Endothelial cell of hepatic sinusoid (primary cell): ENCODE results near the gene EPB41.
"Not testable (repeated sequence)": the region's sequence is repeated elsewhere in the genome, so short reads cannot be mapped to it uniquely, and the experiment has no call there.

Experiments
- in situ Hi-C: cut with HindIII; loops from 2 replicates; pipeline ENCODE4 v1.10.0; 2017; ENCODE audit warnings: low sequenced_read_pairs

Gene EPB41

DNA sequence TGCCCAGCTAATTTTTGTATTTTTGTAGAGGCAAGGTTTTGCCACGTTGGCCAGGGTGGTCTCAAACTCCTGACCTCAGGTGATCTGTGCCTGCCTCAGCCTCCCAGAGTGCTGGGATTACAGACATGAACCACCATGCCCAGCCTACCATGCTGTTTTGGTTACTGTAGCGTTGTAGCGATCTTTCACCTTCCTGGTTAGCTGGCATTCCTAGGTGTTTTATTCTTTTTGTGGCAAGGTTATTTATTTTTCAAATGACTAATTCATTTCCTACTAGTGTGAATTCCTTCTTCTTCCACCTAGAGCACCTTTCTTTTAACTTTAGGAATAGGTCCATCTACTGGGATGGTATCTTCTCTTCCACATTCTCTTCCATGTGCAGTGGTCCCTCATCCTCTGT, 180.1 kb downstream of the EPB41 start:
- in situ Hi-C loops, result no loop called here

DNA sequence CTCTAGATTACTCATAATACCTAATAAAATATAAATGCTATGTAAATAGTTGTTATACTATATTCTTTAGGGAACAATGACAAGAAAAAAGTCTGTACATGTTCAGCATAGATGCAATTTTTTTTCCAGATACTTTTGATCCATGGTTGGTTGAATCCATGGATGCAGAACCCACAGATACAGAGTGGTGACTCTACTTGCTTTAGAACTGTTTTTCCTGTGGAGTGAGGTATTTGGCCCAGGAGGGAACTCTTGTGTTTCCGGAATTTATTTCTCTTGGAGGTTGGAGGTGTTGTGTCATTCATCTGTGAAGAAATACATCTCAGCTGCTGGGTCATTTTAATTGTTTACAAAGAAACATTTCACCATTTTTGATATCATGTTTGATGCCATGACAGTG, 180.6 kb downstream of the EPB41 start:
- in situ Hi-C loops, result no loop called here

DNA sequence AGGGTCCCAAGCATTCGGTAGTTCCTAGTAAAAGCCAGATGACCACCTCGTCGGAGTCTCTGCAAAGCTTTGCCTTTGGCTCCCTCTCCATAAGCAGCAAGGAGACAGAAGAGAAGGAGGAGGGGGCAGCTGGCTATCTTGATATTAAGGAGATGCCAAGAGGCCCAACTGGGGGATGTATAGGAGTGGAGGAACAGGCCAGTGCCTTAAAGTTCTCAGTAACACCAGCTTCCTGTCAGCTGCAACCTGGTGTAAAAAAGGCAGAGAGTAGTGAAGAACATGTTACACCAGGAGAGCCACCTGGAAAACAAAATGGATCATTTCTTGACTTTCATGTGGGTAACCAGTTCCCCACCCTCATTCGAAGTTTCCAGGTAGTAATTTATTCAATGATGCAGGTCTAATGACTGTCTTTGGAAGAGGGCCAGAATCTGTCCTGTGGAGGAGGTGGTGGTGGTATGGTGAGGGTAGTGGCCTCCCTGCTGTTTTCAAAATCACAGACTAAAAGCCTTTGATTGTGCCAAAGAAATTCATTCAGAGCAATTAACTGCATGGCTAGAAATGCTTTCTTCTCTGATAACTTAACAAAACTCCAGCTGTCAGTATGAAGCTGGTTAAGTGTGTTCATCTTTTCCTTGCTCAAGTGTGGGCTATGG, 182.0 kb downstream of the EPB41 start:
- in situ Hi-C loops, result no loop called here

DNA sequence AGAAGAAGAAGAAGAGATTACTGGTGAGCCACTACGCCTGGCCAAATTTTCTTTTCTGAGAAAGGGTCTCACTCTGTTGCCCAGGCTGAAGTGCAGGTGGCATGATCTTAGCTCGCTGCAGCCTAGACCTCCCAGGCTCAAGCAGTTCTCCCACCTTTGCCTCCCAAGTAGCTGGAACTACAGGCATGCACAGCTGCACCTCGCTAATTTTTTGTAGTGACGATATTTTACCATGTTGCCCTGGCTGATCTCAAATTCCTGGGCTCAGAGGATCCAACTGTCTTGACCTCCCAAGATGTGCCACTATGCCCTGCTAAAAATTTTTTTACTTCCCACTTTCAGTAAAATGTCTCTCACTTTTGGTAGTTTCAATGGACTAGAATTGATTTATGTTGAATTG, 184.9 kb downstream of the EPB41 start:
- in situ Hi-C loops, result no loop called here

DNA sequence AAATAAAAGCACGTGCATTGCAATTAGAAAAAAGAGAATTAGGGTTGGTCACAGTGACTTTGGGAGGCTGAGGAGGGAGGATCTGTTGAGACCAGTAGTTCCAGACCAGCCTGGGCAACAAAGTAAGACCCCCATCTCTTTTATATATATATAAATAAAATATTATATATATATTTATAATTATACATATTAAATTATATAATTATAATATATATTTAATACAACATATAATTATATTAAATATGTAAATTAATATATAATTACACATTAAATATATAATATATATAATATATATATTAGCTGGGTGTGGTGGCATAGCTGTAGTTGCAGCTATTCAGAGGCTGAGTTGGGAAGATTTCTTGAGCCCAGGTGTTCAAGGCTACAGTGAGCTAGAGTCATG, 186.1 kb downstream of the EPB41 start:
- in situ Hi-C loops, result loop anchor here (5.0 kb wide), 2 partner anchors 38 to 97 kb away; no protein-coding TSS in a partner anchor

DNA sequence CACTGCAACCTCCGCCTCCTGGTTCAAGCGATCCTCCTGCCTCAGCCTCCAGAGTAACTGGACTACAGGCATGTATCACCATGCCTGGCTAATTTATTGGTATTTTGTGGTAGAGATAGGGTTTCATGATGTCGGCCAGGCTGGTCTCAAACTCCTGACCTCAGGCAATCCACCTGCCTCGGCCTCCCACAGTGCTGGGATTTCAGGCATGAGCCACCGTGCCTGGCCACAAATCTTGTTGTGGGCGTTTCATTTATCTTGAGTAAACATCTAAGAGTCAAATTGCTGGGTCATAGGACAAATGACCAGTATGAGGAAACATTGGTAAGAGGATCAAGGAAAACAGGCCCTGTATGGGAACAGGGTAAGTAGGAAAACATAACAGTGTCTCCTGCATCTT, 191.5 kb downstream of the EPB41 start:
- in situ Hi-C loops, result no loop called here

DNA sequence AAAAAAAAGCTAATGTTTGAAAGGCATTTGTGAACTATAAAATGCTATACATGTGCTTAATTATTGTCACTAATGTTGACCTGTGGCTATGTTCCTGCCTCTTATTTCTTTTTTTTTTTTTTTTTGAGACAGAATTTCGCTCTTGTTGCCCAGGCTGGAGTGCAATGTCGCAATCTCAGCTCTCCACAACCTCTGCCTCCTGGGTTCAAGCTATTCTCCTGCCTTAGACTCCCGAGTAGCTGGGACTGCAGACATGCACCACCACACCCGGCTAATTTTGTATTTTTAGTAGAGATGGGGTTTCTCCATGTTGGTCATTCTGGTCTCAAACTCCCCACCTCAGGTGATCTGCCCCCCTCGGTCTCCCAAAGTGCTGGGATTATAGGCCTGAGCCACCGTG, 193.7 kb downstream of the EPB41 start:
- in situ Hi-C loops, result not testable (repeated sequence)

DNA sequence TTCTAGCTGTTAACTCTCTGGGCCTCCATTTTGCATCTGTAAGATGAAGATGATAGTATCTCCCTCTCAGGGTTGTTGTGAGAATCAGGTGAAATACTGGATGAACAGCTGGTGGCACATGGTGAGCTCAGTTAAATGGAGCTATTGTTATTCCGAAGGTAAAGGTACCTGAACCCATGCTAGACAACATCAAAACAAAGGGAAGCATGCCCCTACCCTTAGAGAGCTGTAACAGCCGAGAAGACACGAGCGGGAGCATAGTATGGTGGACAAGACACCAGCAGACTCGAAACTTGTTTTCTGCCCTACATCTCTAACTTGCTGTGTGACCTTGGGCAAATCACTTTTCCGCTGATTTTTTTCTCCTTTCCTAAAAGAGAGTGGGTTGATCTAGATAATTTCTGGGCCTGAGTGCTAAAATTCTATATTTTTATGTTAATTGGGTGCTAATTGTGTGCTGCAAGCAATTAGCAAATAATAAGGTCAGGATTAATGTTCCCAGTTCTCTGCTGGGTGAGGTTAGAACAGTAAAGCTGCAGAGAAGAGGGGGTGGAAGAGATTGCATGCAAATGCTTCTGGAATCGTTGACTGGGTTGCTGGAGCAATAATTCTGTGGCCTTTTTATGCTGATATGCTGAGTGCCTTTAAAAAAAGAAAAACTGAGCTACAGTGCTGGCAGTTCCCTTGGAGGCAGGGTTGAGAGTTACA, 198.5 kb downstream of the EPB41 start:
- in situ Hi-C loops, result no loop called here

DNA sequence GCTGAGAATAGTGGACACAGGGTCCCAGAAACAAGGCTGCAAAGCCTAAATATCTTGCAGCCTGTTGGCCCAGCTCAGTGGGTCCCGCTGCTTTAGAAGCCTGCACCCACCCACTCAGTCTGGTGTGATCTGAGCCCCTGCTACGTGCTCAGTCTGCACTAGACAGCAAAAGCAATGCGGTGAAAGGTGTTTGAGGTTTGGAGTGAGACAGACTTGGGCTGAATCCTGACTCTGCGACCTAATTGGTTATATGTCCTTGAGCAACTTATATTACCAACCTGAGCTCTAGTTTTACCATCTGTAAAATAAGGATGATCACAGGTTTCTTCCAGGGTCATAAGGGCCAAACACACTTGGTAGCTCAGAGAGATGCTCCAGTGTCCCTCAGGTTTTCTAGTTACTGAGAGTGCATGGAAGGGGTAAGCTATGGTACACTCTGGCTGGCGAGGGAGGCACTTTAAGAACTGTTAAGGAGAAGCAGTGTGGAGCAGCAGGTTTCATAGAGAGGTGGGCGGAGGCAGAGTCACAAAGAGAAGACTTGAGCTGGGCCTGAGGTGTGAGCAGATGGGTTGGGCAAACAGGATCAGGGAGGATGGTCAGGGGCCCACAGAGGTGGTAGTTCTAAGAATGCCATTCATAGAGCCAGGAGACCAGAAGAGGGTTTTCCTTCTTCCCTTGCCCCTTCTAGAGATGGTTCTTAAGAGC, 199.2 kb downstream of the EPB41 start:
- in situ Hi-C loops, result no loop called here

DNA sequence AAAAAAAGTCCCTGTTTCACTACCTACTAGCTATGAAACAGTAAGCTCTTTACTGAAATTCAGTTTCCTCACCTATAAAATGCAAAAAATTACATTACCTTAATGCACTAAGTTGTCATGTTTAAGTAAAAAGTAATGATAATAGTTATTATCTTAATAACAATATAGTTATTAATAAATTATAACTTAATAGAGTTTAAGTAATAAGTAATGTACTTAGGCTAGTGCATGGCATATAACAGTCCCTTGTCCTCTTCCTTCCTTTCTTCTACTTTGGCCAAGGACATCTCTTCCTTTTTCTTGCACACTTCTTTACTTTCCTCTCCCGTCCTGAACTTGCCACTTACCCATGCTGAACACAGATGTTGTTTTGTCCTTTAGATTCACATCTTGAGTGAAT, 200.3 kb downstream of the EPB41 start:
- in situ Hi-C loops, result no loop called here

DNA sequence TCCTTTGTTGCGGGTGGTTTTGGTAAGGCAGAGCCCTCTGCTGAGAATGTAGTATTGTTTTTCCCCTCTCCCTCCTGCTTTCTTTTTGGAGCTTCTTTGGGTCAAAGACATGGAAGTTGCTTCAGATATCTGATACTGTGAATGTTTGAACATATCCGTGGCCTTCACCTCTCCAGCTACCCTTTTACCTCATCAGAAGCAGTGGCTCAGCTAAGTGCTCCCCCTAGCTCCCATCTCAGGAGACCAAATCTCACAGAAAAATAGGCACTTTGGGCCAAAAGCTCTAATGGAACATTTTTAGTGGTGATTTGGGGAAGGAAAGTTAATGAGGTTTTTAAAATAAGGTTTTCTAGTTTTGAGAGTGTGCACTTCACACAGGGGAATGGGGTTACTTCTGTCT, 203.0 kb downstream of the EPB41 start:
- in situ Hi-C loops, result no loop called here

DNA sequence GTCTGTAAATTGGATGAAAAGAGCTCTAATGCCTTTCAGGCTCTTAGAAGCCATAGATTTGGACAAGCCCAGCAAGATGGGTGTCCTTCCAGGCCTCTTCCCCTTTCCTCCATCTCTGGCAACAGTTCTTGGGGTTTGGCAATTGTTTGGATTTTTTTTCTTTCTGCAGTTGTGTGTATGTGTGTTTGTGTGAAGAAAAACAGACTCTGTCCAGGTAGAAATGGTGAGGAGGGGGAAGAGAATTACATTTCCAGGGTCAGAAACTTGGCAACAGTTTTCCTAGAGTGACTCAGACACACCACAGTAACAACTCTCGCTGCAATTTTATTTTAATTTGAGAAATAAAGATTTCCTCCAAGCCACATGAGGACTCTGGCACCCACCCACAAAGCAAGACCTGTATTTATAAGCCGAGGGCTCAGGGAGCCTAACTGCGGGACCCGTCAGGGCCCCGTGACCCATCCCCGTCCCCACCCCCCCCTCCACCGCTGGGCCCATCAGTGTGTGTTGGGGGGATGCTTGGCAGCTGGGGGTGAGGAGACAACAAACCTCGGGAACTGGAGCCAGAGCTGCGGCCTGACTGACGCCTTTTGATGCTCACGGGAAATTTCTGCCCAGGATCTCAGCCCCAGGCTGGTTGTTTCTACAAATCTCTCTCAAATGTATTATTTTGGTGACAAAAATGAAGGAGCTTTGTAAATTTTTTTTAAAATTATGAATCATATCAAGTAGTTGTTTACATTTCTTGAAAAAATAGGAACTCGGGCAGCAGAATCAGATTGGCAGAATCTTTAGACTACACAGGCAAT, 205.0 kb downstream of the EPB41 start:
- in situ Hi-C loops, result no loop called here

DNA sequence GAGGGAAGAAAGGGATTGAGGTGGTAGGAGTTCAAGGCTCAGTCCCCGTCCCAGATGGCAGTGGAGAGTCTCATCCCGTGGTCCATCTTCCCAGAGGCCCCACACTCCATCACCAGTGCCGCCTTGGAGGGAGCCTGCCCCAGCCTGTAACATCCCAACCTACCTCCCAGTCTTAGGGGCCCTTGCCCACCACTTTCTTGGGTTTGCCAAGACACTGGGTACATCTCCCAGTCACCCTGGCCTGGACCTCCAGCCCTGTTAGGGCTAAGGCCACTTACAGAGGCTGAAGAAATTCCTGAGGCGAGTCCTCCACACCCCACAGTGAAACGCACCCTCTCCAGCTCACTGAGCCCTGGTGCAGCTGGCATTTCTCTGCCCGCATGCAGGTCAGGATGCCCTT, 206.0 kb downstream of the EPB41 start:
- in situ Hi-C loops, result no loop called here

DNA sequence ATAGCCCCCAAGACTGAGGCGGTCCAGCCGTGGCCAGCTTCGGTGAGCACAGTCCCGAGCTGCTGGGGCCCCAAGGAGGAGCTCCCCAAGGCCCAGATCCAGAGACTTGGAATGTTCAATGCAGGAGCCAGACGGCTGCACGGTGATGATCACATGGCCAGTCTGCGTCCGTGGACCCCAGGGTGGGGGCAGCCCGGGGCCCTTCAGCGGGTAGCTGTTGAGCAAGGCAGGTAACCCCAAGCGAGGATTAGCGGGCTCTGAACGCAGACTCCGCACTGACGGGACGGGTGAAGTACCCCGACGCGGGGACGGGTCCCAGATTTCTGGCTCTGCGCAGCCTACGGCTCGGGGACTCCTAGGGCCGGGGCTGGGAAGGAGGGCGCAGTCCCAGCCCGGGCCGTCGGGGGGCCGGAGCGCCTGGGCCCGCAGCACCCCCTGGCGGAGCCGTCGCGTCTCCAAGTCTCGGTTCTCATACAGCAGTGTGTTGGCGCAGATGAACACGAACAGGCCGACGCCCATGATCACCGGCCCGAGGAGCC, 206.6 kb downstream of the EPB41 start:
- in situ Hi-C loops, result no loop called here

DNA sequence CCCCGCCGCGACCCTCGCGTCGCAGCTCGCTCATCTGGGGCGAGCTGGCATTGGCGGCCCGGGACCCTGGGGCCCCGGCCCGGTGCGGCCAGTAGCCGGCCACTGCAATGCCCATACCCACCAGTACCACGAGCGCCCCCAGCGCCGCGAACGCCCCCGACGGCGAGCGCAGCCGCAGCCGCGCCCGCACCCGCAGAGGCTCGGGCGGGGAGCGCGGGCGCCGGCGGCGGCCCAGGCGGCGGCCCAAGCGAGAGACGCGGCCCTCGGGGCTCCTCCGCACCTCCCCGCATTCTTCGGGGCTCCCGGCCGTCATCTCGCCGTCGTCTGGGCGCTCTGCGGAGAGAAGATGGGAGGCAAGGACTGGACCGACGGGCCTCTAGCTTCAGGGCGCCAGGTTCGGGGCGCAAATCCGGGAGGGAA, 207.2 kb downstream of the EPB41 start:
- in situ Hi-C loops, result no loop called here

DNA sequence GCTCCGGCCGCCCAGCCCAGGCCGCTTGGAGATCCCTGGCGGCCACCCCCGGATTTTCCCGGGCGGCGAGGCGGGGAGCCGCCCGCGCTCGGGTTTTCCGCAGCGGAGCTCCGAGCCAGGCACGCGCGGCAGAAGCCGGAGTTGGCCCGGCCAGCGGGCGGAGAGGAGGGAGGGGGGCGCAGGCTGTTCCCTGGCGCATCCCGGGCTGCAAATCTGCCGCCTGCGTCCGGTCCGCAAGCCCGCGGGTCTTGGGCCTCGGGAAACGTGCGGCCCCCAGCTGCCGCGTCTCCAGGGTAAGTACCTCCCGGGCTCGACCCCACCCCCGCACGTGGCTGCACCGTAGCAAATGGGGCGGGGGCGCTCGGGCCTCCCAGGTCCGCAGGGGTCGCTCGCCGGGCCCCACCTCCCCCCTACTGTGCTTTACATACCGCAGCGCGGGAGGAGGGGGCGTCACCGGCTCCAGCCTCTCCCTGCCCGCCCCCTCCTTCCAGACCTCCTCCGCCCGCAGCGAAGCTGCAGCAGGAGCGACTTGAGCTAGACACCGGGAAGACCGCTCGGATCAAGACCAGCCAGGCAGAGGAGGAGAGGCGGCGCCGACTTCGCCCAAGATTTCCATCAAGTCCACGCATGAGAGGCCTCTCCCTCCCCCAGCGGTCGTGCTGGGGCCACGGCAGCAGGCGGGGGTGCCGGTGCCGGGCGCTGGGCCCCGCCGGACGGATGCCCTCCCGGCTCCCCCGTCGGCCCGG, 207.7 kb downstream of the EPB41 start:
- in situ Hi-C loops, result no loop called here

DNA sequence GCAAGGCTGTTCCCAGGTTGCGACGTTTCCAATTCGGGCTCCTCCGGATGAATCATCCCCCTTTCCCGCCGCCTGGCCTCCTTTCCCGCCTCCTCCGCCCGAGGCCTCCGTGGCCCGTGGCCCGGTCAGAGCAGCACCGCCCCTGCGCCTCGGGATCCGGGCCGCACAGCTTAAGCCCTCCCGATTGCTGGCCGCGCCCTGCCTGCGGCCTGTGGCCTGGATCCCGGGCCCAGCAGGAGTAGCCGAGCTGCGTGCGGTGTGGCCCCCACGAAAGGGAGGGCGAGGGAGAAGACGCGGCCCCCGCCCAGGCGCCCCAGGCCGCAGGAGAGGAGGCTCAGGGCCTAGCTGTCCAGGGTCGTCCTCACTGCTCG, 208.3 kb downstream of the EPB41 start:
- in situ Hi-C loops, result no loop called here

DNA sequence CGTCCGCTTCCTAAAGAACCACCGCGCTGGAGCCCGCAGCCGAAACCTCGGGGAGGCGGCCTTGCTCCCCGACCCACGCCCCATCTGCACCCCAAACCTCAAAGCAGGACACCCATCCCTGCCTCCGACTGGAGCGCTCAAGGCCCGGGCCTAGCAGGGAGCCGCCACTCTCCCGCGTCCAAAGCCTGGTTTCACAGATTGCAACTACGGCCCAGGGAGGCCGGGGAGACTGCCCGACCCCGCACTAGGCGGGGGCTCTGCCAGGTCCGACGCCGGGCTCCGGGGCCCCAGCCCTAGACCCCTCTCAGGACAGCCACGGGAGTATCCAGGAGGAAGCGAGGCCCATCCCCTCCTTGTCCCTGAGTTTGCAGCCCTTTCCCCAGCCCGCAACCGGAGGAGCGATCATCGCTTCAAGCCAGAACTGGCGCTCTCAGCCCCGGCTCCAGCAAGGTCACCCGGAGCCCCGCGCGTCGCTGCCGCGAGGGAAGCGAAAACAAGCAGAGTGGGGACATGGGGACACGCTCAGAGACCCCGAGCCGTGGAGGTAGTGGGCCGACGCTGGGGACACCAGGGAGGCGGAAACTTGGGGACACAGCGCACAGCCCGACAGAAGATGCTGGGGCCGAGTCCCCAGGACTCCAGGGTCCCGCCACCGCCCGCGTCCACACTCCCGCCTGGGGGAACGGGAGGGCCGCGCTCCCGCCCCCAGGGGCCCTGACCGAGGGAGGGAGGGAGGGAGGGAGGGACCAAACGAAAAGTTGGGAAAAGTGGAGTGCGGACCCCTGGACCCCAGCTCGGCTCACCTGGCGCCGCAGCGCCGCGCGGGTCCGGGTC, 208.9 kb downstream of the EPB41 start:
- in situ Hi-C loops, result no loop called here

DNA sequence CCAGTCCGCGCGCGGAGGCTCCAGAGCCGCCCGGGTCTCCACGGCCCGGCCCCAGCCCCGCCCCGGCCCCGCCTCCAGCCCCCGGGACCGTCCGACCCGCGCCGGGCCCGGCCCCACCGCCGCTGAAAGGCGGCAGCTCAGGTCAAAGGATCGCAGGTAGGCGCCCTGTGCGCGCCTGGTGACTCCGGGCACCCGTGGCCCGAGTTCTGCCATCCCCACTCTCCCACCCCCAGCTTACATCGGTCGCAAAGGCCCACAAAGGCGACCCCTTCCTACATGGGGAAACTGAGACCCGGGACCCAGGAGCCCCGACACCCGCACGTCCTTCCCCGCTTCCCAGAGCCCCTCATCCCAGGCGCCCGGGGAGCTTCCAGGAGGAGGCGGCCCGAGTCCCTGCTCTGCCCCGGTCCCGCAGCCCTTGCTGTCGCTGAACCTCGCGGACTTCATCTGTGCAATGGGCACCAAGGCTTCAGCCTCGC, 209.6 kb downstream of the EPB41 start, which contains the start of gene TMEM200B:
TMEM200B (minus strand) TSS at position 17 of the 479 bp plus-strand sequence. CDS start 2,075 bp downstream, outside the sequence.
- in situ Hi-C loops, result no loop called here
